Endothelial cell of umbilical vein (primary cell): ENCODE results near the gene MED12. TPM values are rescaled to one million over a fixed set of nuclear protein-coding genes. Genes with fewer than 3 reads are reported as not detected.

ENCODE experiments used
- BruUV-seq: library from RNA; stranded (reverse); fragments of 400-500 nt; replicated peaks from 2 replicates; lab custom pipeline; 2021; lab: Mats Ljungman, UMichigan
- CTCF ChIA-PET: fragments of 300-600, 350-600 bp; sonication (Branson Sonifier 250); formaldehyde crosslinking; loops from one replicate; lab custom pipeline; 2021; ENCODE audit warnings: antibody characterized with exemption, inconsistent platforms; lab: Charles Lee
- POLR2A ChIA-PET: fragments of 300-600, 350-600 bp; sonication (Branson Sonifier 250); formaldehyde crosslinking; loops from one replicate; lab custom pipeline; 2021; ENCODE audit warnings: antibody characterized with exemption, inconsistent platforms; lab: Charles Lee
- DNase-seq: peaks from one replicate; pipeline ENCODE4 v3.0.0-alpha.2; 2011; ENCODE audit warnings: low read depth, low spot score
- FAIRE-seq: peaks from 2 replicates; lab custom pipeline; 2011; peaks lifted over from hg19 to GRCh38; lab: Jason Lieb, UNC
- H2AFZ ChIP-seq: 2 replicates; pipeline ENCODE4 v1.6.0; 2012; ENCODE audit warnings: low read depth, low read length, control low read depth, inconsistent platforms
- H3K27ac ChIP-seq: 2 replicates; pipeline ENCODE4 v1.5.1; 2011; ENCODE audit warnings: low read depth, mild to moderate bottlenecking, control low read depth, low read length, moderate library complexity; ENCODE audit not compliant: insufficient read depth
- H3K27me3 ChIP-seq, 2 experiments: 2 replicates each; pipeline versions ENCODE4 v1.6.0 to v1.6.1; 2011; ENCODE audit warnings: low read length in 2 of 2, mixed read lengths in 1 of 2; ENCODE audit not compliant: control insufficient read depth in 2 of 2, insufficient read depth in 2 of 2
- H3K36me3 ChIP-seq, 2 experiments: 2 replicates in 1 of 2; 3 replicates in 1 of 2; pipeline ENCODE4 v1.5.1; 2011; ENCODE audit warnings: low read length in 2 of 2, mild to moderate bottlenecking in 1 of 2, moderate library complexity in 1 of 2; ENCODE audit not compliant: control insufficient read depth in 2 of 2, insufficient read depth in 2 of 2; ENCODE audit errors: extremely low read depth in 1 of 2
- H3K4me1 ChIP-seq: 3 replicates; pipeline ENCODE4 v1.5.1; 2011; ENCODE audit warnings: mild to moderate bottlenecking, low read length; ENCODE audit not compliant: control insufficient read depth, insufficient read depth; ENCODE audit errors: extremely low read depth
- H3K4me2 ChIP-seq: 2 replicates; pipeline ENCODE4 v1.6.1; 2011; ENCODE audit warnings: low read length, control low read depth, mixed read lengths; ENCODE audit not compliant: insufficient read depth
- H3K4me3 ChIP-seq, 3 experiments: fragments of 200-600 bp in 1 of 3; sonication (generic), shearing (Covaris generic) in 1 of 3; replicated peaks in 1 of 3; 2 replicates each; pipeline ENCODE4 v1.5.1; 2011 to 2016; ENCODE audit warnings: control low read depth in 3 of 3, low read length in 3 of 3, mild to moderate bottlenecking in 2 of 3, inconsistent platforms in 1 of 3, low read depth in 1 of 3, moderate library complexity in 1 of 3; ENCODE audit not compliant: insufficient read depth in 1 of 3
- H3K79me2 ChIP-seq: 2 replicates; pipeline ENCODE4 v1.6.0; 2012; ENCODE audit warnings: low read length, inconsistent platforms; ENCODE audit not compliant: control insufficient read depth, insufficient read depth
- H3K9ac ChIP-seq: replicated peaks from 2 replicates; pipeline ENCODE3; 2011; ENCODE audit warnings: low read length, control low read depth; ENCODE audit not compliant: insufficient read depth; ENCODE audit errors: extremely low read depth
- H3K9me1 ChIP-seq: replicated peaks from 3 replicates; pipeline ENCODE4 v1.6.0; 2011; ENCODE audit warnings: mild to moderate bottlenecking, low read length; ENCODE audit not compliant: control insufficient read depth, insufficient read depth; ENCODE audit errors: extremely low read depth
- H3K9me3 ChIP-seq: replicated peaks from 2 replicates; pipeline ENCODE4 v1.5.1; 2012; ENCODE audit warnings: low read length, inconsistent platforms; ENCODE audit not compliant: control insufficient read depth, insufficient read depth
- H4K20me1 ChIP-seq: replicated peaks from 2 replicates; pipeline ENCODE3; 2011; ENCODE audit warnings: mild to moderate bottlenecking, low read length; ENCODE audit not compliant: control insufficient read depth, insufficient read depth; ENCODE audit errors: extremely low read depth
- CTCF ChIP-seq, 2 donors: IDR thresholded peaks; 1 replicate in 1 of 2; 2 replicates in 1 of 2; pipeline ENCODE4 v1.5.1; 2011; ENCODE audit warnings: low read length in 2 of 2, mild to moderate bottlenecking in 2 of 2, moderate library complexity in 2 of 2, control low read depth in 1 of 2, inconsistent platforms in 1 of 2, low read depth in 1 of 2; ENCODE audit not compliant: insufficient read depth in 1 of 2; ENCODE audit errors: extremely low read depth in 1 of 2
- EZH2 ChIP-seq: IDR thresholded peaks from 2 replicates; pipeline ENCODE4 v1.6.1; 2012; ENCODE audit warnings: borderline replicate concordance, low read depth, mild to moderate bottlenecking, moderate library complexity, low read length, inconsistent platforms; ENCODE audit not compliant: severe bottlenecking
- FOS ChIP-seq: IDR thresholded peaks from 2 replicates; pipeline ENCODE4 v1.6.1; 2011; ENCODE audit warnings: mild to moderate bottlenecking, low read length, moderate library complexity, borderline replicate concordance; ENCODE audit not compliant: insufficient read depth
- GATA2 ChIP-seq: IDR thresholded peaks from 2 replicates; pipeline ENCODE4 v1.7.0; 2011; ENCODE audit warnings: low read depth, mild to moderate bottlenecking, moderate library complexity, mixed read lengths, low read length; ENCODE audit not compliant: insufficient read length, insufficient read depth
- JUN ChIP-seq: IDR thresholded peaks from 2 replicates; pipeline ENCODE4 v1.6.1; 2011; ENCODE audit warnings: borderline replicate concordance, low read depth; ENCODE audit not compliant: insufficient read length, insufficient read depth
- MAX ChIP-seq: IDR thresholded peaks from 2 replicates; pipeline ENCODE4 v1.6.1; 2011; ENCODE audit not compliant: insufficient read depth, insufficient read length
- MYC ChIP-seq: IDR thresholded peaks from one replicate; pipeline ENCODE4 v1.6.1; 2011; ENCODE audit warnings: mild to moderate bottlenecking, low read depth, low read length
- POLR2A ChIP-seq: IDR thresholded peaks from 2 replicates; pipeline ENCODE4 v1.6.1; 2012; ENCODE audit warnings: low read depth, mild to moderate bottlenecking, control low read depth, low read length
- POLR2AphosphoS5 ChIP-seq: IDR thresholded peaks from 2 replicates; pipeline ENCODE4 v1.6.1; 2012; ENCODE audit warnings: low read depth, mild to moderate bottlenecking, control low read depth, low read length, moderate library complexity; ENCODE audit not compliant: insufficient read depth
- dilution Hi-C: fragments of 300-500 bp; cut with MboI; formaldehyde crosslinking; loops from one replicate; pipeline ENCODE4 v1.15.0; 2019; ENCODE audit warnings: low sequenced_read_pairs; ENCODE audit not compliant: extremely low pct_ligation_motif_present
- intact Hi-C: fragments of 100-400 bp; cut with micrococcal nuclease; formaldehyde crosslinking; loops from one replicate; pipeline ENCODE4 v1.10.0; 2022
- polyA plus RNA-seq, 4 experiments: library from polyadenylated mRNA; depleted of rRNA in 3 of 4; stranded (reverse) in 3 of 4; unstranded in 1 of 4; fragments of >200 nt; gene quantifications; 2 replicates each; pipeline versions ENCODE4 v1.2.1 to v1.2.3, GENCODE V29; 2011 to 2012; ENCODE audit warnings: missing spikeins in 1 of 4
- total RNA-seq: library from RNA; stranded (reverse); gene quantifications from 2 replicates; pipeline ENCODE4 v1.2.3, GENCODE V29; 2021

MED12 gene
- total and polyA plus RNA-seq, 2 donors (not counting 3 experiments of a cell fraction or from before 2014, with no cell fraction given), result 28.1 to 65.3 TPM

- no peaks in the 10 kb centered on the region for H3K9me1 ChIP-seq
- BruUV-seq, result no TSS peak
- no peak overlapping the region for H2AFZ ChIP-seq
- dilution Hi-C loops, result no loop called here
- no peaks in the 10 kb centered on the region for H3K79me2 ChIP-seq
- H3K4me1 ChIP-seq, result no peaks in the 10 kb centered on the region
- POLR2A ChIA-PET, result no interaction called here
- H3K4me2 ChIP-seq, result no peak overlapping the region
- no peak for TF ChIP-seq CTCF (IDR thresholded peaks at IDR 0.05; ENCODE audit: extremely low read depth in 1 of 2, insufficient read depth in 1 of 2, low read depth in 1 of 2, low read length in 2 of 2)
- TF ChIP-seq FOS, result no peak
- TF ChIP-seq MAX, result no peak
- no peak for TF ChIP-seq POLR2A
- no peak for TF ChIP-seq GATA2
- no peak for TF ChIP-seq EZH2
- no peak for TF ChIP-seq JUN
- TF ChIP-seq POLR2AphosphoS5, result no peak
- TF ChIP-seq MYC, result no peak
- H3K4me3 ChIP-seq, result no peak overlapping the region
- H3K27ac ChIP-seq, result no peak overlapping the region
- H3K27me3 ChIP-seq, result no peaks in the 10 kb centered on the region
- DNase-seq (no peak), FAIRE-seq (no peak)
- H3K9me3 ChIP-seq, result no peaks in the 10 kb centered on the region
- CTCF ChIA-PET, result no interaction called here
- H3K36me3 ChIP-seq, result no peaks in the 10 kb centered on the region
- H3K9ac ChIP-seq, result no peak overlapping the region
- H4K20me1 ChIP-seq, result no peaks in the 10 kb centered on the region
- intact Hi-C loops, result no loop called here
Measured at GRCh38 chrX:71154196-71154595, 35.8 kb downstream of the MED12 start.
